A549 (cell line): Measurements from ENCODE around the gene SRR.

Experiments used
- CHD2 ChIP-seq: fragments of 150-350 bp; IDR thresholded peaks from 2 replicates; pipeline ENCODE4 v1.6.1; 2014; ENCODE audit warnings: low read length; ENCODE audit not compliant: partially characterized antibody
- CTCF ChIP-seq: fragments of >200 bp; sonication (Bioruptor Twin); formaldehyde crosslinking; IDR thresholded peaks from 3 replicates; pipeline ENCODE4 v1.5.1; 2016
- EHMT2 ChIP-seq: fragments of 200-600 bp; sonication (generic); IDR thresholded peaks from 2 replicates; pipeline ENCODE4 v1.6.1; 2016; ENCODE audit warnings: antibody characterized with exemption, low read depth, mild to moderate bottlenecking, moderate library complexity
- EP300 ChIP-seq, 2 experiments: fragments of >200 bp; sonication (Bioruptor Twin); formaldehyde crosslinking; IDR thresholded peaks; 2 replicates in 1 of 2; 3 replicates in 1 of 2; pipeline ENCODE4 v1.6.1; 2016 to 2017
- HMGXB4 ChIP-seq: fragments of 250-450 bp; sonication (Bioruptor Pico); IDR thresholded peaks from 2 replicates; pipeline ENCODE4 v1.5.0; 2021; ENCODE audit warnings: mild to moderate bottlenecking, moderate library complexity, borderline replicate concordance
- MAZ ChIP-seq: fragments of 150-350 bp; IDR thresholded peaks from 2 replicates; pipeline ENCODE4 v1.6.1; 2014; ENCODE audit warnings: antibody characterized with exemption, low read depth, low read length, borderline replicate concordance
- MYC ChIP-seq: IDR thresholded peaks from 2 replicates; pipeline ENCODE4 v1.6.1; 2012; ENCODE audit warnings: mild to moderate bottlenecking, inconsistent platforms, low read length, improper control_type of control experiment, borderline replicate concordance
- RAD21 ChIP-seq, 2 experiments: fragments of >200 bp in 1 of 2; sonication (Bioruptor Twin) in 1 of 2; formaldehyde crosslinking in 1 of 2; IDR thresholded peaks in 1 of 2; conservative IDR thresholded peaks in 1 of 2; 2 replicates in 1 of 2; 3 replicates in 1 of 2; pipeline ENCODE4 v1.6.1; 2012 to 2018; ENCODE audit warnings: inconsistent platforms in 1 of 2
- RCOR1 ChIP-seq: fragments of 150-350 bp; IDR thresholded peaks from 2 replicates; pipeline ENCODE4 v1.6.1; 2014; ENCODE audit warnings: antibody characterized with exemption, low read length, low read depth

GRCh38 chr17:2266045-2266864, 37.5 kb upstream of the SRR start:
- TF ChIP-seq CTCF (no peak), MAZ (no peak), RAD21 (conservative IDR thresholded peaks at IDR 0.05 in 1 of 2, IDR thresholded peaks at IDR 0.05 in 1 of 2) (no peak), HMGXB4 (CRISPR knock-in tag) (no peak), MYC (no peak), CHD2 (no peak), EHMT2 (no peak), EP300 (IDR thresholded peaks at IDR 0.05) (no peak), RCOR1 (no peak)
